ENCODE data around the gene ADGRA3. TPM values are rescaled to one million over a fixed set of nuclear protein-coding genes. Genes with fewer than 3 reads are reported as not detected.

ADGRA3 gene
- total RNA-seq, 1 experiment from 2014 or later = 41.2 TPM

GRCh38 chr4:22458098-22458497 is 57.8 kb downstream of the ADGRA3 start:
- ATAC-seq = no peak
- ChIA-PET CTCF (no interaction called here), POLR2A (no interaction called here)
- BruUV-seq (replicated peaks) = no TSS peak
- Histone ChIP-seq H3K4me3 (ENCODE audit: low read depth in 2 of 2, low read length in 2 of 2) (no peak overlapping the region), H3K9me3 (ENCODE audit: control insufficient read depth, insufficient read depth, low read depth, low read length) (no peaks in the 10 kb centered on the region), H3K27ac (ENCODE audit: low read length) (no peak overlapping the region), H3K36me3 (ENCODE audit: control insufficient read depth, insufficient read depth, low read length) (no peaks in the 10 kb centered on the region; the same call in 1 of the 2 replicates), H3K27me3 (ENCODE audit: control insufficient read depth, insufficient read depth, low read length) (no peaks in the 10 kb centered on the region), H3K4me1 (ENCODE audit: control insufficient read depth, insufficient read depth, low read length) (no peaks in the 10 kb centered on the region; the same call in 1 of the 2 replicates)
- in situ Hi-C loops (cut with HindIII; ENCODE audit: low pct_unique_long_range_greater_than_20kb, low sequenced_read_pairs) = no loop called here
- DNase-seq (ENCODE audit: low read depth, low spot score) = no peak
- intact Hi-C loops (cut with micrococcal nuclease; ENCODE audit: unreplicated experiment) = no loop called here
- TF ChIP-seq POLR2AphosphoS5 (IDR thresholded peaks at IDR 0.05; ENCODE audit: low read depth, low read length) (no peak), TCF7L2 (IDR thresholded peaks at IDR 0.05; ENCODE audit: low read depth, low read length) (no peak), CTCF (IDR thresholded peaks at IDR 0.05) (no peak), REST (IDR thresholded peaks at IDR 0.05; ENCODE audit: insufficient read depth in 1 of 2, low read depth in 2 of 2, low read length in 1 of 2) (no peak), SIN3A (IDR thresholded peaks at IDR 0.05; ENCODE audit: borderline replicate concordance, insufficient read depth, low read depth, low read length) (no peak)

DNA sequence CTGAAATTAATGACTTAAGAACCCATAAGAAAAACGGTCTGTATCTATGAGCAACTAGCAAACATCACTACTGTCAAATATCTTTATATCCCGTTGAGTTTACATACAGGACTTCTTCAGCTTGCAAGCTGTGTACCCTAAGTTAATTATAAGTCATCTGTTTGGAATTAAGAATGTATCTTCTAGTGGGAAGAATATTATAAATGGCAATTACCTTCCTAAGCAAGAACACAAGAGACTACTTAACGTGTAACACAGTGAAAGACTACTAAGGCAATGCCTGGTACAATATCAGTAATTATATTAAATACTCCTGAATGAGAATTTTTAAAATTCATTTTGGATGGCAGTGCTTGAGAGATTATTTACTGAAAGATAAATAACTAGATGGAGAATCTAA is 58.5 kb downstream of the ADGRA3 start:
- Histone ChIP-seq H3K4me3 (ENCODE audit: low read depth in 2 of 2, low read length in 2 of 2) (no peak overlapping the region), H3K4me1 (ENCODE audit: control insufficient read depth, insufficient read depth, low read length) (no peaks in the 10 kb centered on the region; the same call in 1 of the 2 replicates), H3K9me3 (ENCODE audit: control insufficient read depth, insufficient read depth, low read depth, low read length) (no peaks in the 10 kb centered on the region), H3K27ac (ENCODE audit: low read length) (no peak overlapping the region), H3K36me3 (ENCODE audit: control insufficient read depth, insufficient read depth, low read length) (no peaks in the 10 kb centered on the region; the same call in 1 of the 2 replicates), H3K27me3 (ENCODE audit: control insufficient read depth, insufficient read depth, low read length) (no peaks in the 10 kb centered on the region)
- POLR2A ChIA-PET = no interaction called here
- DNase-seq (ENCODE audit: low read depth, low spot score) (no peak), ATAC-seq (no peak)
- TF ChIP-seq POLR2AphosphoS5 (IDR thresholded peaks at IDR 0.05; ENCODE audit: low read depth, low read length) = no peak
- TF ChIP-seq CTCF (IDR thresholded peaks at IDR 0.05) = no peak
- TF ChIP-seq SIN3A (IDR thresholded peaks at IDR 0.05; ENCODE audit: borderline replicate concordance, insufficient read depth, low read depth, low read length) = no peak
- no peak for TF ChIP-seq REST (IDR thresholded peaks at IDR 0.05; ENCODE audit: insufficient read depth in 1 of 2, low read depth in 2 of 2, low read length in 1 of 2)
- TF ChIP-seq TCF7L2 (IDR thresholded peaks at IDR 0.05; ENCODE audit: low read depth, low read length) = no peak
- BruUV-seq (replicated peaks) = no TSS peak
- in situ Hi-C loops (cut with HindIII; ENCODE audit: low pct_unique_long_range_greater_than_20kb, low sequenced_read_pairs) (no loop called here), intact Hi-C loops (cut with micrococcal nuclease; ENCODE audit: unreplicated experiment) (no loop called here)
- CTCF ChIA-PET = no interaction called here
